H9 (cell line): ENCODE results near the gene CWC22. TPM values are rescaled to one million over a fixed set of nuclear protein-coding genes. Genes with fewer than 3 reads are reported as not detected.

Experiments
- DNase-seq: peaks from one replicate; pipeline ENCODE4 v3.0.0-alpha.2; 2017
- H2AFZ ChIP-seq: one replicate; pipeline ENCODE4 v1.6.1; 2013; ENCODE audit warnings: mild to moderate bottlenecking, low read length, control low read depth, moderate library complexity
- H2AK5ac ChIP-seq: 2 replicates; pipeline ENCODE4 v1.6.1; 2013; ENCODE audit warnings: low read length, control low read depth, mixed read lengths; ENCODE audit not compliant: insufficient read length
- H2BK120ac ChIP-seq: one replicate; pipeline ENCODE4 v1.6.1; 2013; ENCODE audit warnings: low read depth, mild to moderate bottlenecking, low read length, control low read depth, inconsistent platforms; ENCODE audit not compliant: poor library complexity, severe bottlenecking
- H2BK12ac ChIP-seq: 2 replicates; pipeline ENCODE4 v1.6.1; 2013; ENCODE audit warnings: low read length, control low read depth, mixed read lengths, low read depth; ENCODE audit not compliant: insufficient read length
- H2BK15ac ChIP-seq: 2 replicates; pipeline ENCODE4 v1.6.1; 2013; ENCODE audit warnings: low read depth, low read length, control low read depth
- H2BK20ac ChIP-seq: one replicate; pipeline ENCODE4 v1.6.1; 2013; ENCODE audit warnings: low read depth, mild to moderate bottlenecking, low read length, control low read depth, inconsistent platforms; ENCODE audit not compliant: poor library complexity, severe bottlenecking
- H2BK5ac ChIP-seq: 2 replicates; pipeline ENCODE4 v1.6.1; 2013; ENCODE audit warnings: low read length, control low read depth, mixed read lengths; ENCODE audit not compliant: insufficient read length
- H3K14ac ChIP-seq: 2 replicates; pipeline ENCODE4 v1.6.1; 2013; ENCODE audit warnings: low read length, control low read depth; ENCODE audit not compliant: insufficient read depth
- H3K18ac ChIP-seq: 2 replicates; pipeline ENCODE4 v1.6.1; 2013; ENCODE audit warnings: low read depth, mild to moderate bottlenecking, mixed read lengths, low read length, control low read depth; ENCODE audit not compliant: insufficient read length
- H3K23ac ChIP-seq: 2 replicates; pipeline ENCODE4 v1.6.1; 2013; ENCODE audit warnings: low read length, control low read depth, mixed read lengths, low read depth; ENCODE audit not compliant: insufficient read length
- H3K23me2 ChIP-seq: 2 replicates; pipeline ENCODE4 v1.6.1; 2013; ENCODE audit warnings: low read depth, mild to moderate bottlenecking, mixed read lengths, low read length, control low read depth; ENCODE audit not compliant: insufficient read length, poor library complexity, severe bottlenecking
- H3K27ac ChIP-seq: 2 replicates; pipeline ENCODE4 v1.5.1; 2013; ENCODE audit warnings: low read length, control low read depth, mixed read lengths, low read depth; ENCODE audit not compliant: insufficient read length
- H3K27me3 ChIP-seq: 2 replicates; pipeline ENCODE4 v1.6.1; 2013; ENCODE audit warnings: low read length, control low read depth, inconsistent platforms; ENCODE audit not compliant: insufficient read depth
- H3K4ac ChIP-seq: 2 replicates; pipeline ENCODE4 v1.6.1; 2013; ENCODE audit warnings: low read depth, mild to moderate bottlenecking, control low read depth, inconsistent platforms, low read length, moderate library complexity
- H3K4me1 ChIP-seq: 2 replicates; pipeline ENCODE4 v1.6.1; 2013; ENCODE audit warnings: low read length, control low read depth, inconsistent platforms; ENCODE audit not compliant: insufficient read depth
- H3K4me2 ChIP-seq: 2 replicates; pipeline ENCODE4 v1.6.1; 2013; ENCODE audit warnings: low read length, control low read depth, mixed read lengths; ENCODE audit not compliant: insufficient read length, insufficient read depth
- H3K56ac ChIP-seq: 2 replicates; pipeline ENCODE4 v1.6.1; 2013; ENCODE audit warnings: low read depth, mild to moderate bottlenecking, mixed read lengths, low read length, control low read depth; ENCODE audit not compliant: insufficient read length
- H3K79me1 ChIP-seq: 2 replicates; pipeline ENCODE4 v1.6.1; 2013; ENCODE audit warnings: low read depth, mild to moderate bottlenecking, moderate library complexity, low read length, control low read depth, inconsistent platforms; ENCODE audit not compliant: insufficient read depth, poor library complexity, severe bottlenecking
- H3K79me2 ChIP-seq: 2 replicates; pipeline ENCODE4 v1.6.1; 2013; ENCODE audit warnings: low read length, control low read depth, inconsistent platforms; ENCODE audit not compliant: insufficient read depth
- H3K9ac ChIP-seq: 2 replicates; pipeline ENCODE4 v1.6.1; 2013; ENCODE audit warnings: low read length, control low read depth, mixed read lengths; ENCODE audit not compliant: insufficient read length; ENCODE audit errors: extremely low read depth
- H3K9me3 ChIP-seq: one replicate; pipeline ENCODE4 v1.6.1; 2013; ENCODE audit warnings: low read depth, low read length, inconsistent platforms; ENCODE audit not compliant: control insufficient read depth
- H3T11ph ChIP-seq: one replicate; pipeline ENCODE4 v1.6.1; 2013; ENCODE audit warnings: mild to moderate bottlenecking, low read length, control low read depth, inconsistent platforms
- H4K20me1 ChIP-seq: one replicate; pipeline ENCODE4 v1.6.1; 2013; ENCODE audit not compliant: control insufficient read depth, insufficient read length, insufficient read depth
- H4K5ac ChIP-seq: 2 replicates; pipeline ENCODE4 v1.6.1; 2013; ENCODE audit warnings: low read depth, mild to moderate bottlenecking, mixed read lengths, low read length, control low read depth; ENCODE audit not compliant: insufficient read length
- H4K8ac ChIP-seq: replicated peaks from 2 replicates; pipeline ENCODE4 v1.6.1; 2013; ENCODE audit warnings: low read length, control low read depth, mixed read lengths, low read depth; ENCODE audit not compliant: insufficient read length
- H4K91ac ChIP-seq: 2 replicates; pipeline ENCODE4 v1.6.1; 2013; ENCODE audit warnings: low read depth, mild to moderate bottlenecking, moderate library complexity, mixed read lengths, low read length, control low read depth; ENCODE audit not compliant: insufficient read length
- H3K27ac Mint-ChIP-seq, 3 experiments: 2 replicates in 2 of 3; 3 replicates in 1 of 3; pipeline ENCODE4 v1.8.0; 2020 to 2021; ENCODE audit warnings: mixed read lengths in 3 of 3, mild to moderate bottlenecking in 1 of 3, moderate library complexity in 1 of 3
- H3K27me3 Mint-ChIP-seq: 2 replicates; pipeline ENCODE4 v1.8.0; 2021; ENCODE audit warnings: low read depth, mild to moderate bottlenecking, moderate library complexity, mixed read lengths
- H3K36me3 Mint-ChIP-seq, 3 experiments: 2 replicates in 2 of 3; 3 replicates in 1 of 3; pipeline ENCODE4 v1.8.0; 2020 to 2021; ENCODE audit warnings: low read depth in 3 of 3, mixed read lengths in 3 of 3; ENCODE audit not compliant: insufficient read depth in 1 of 3
- H3K4me1 Mint-ChIP-seq, 2 experiments: 2 replicates each; pipeline ENCODE4 v1.8.0; 2020; ENCODE audit warnings: mixed read lengths in 2 of 2
- H3K4me3 Mint-ChIP-seq, 2 experiments: 2 replicates in 1 of 2; 3 replicates in 1 of 2; pipeline ENCODE4 v1.8.0; 2020 to 2021; ENCODE audit warnings: mild to moderate bottlenecking in 2 of 2, mixed read lengths in 2 of 2, moderate library complexity in 1 of 2
- H3K9me3 Mint-ChIP-seq, 2 experiments: 2 replicates in 1 of 2; 3 replicates in 1 of 2; pipeline ENCODE4 v1.8.0; 2020; ENCODE audit warnings: mild to moderate bottlenecking in 2 of 2, mixed read lengths in 2 of 2, moderate library complexity in 1 of 2
- WGBS: extraction: QIAGEN DNeasy Blood & Tissue Kit; methylation state at CpG from one replicate; pipeline ENCODE4 v1.1.7; 2013; ENCODE audit warnings: missing lambda C conversion rate, low lambda C conversion rate, mixed read lengths; ENCODE audit not compliant: insufficient read length; ENCODE audit errors: extremely low coverage; 5-methylcytosine and 5-hydroxymethylcytosine counted together
- total RNA-seq: library from RNA; stranded (reverse); gene quantifications from 2 replicates; pipeline ENCODE4 v1.2.1, GENCODE V29; 2021
- TF ChIP-seq, protein P1 (sequence below): fragments of 200-600 bp; sonication (generic); conservative IDR thresholded peaks from 3 replicates; pipeline ENCODE4 v1.8.0; 2021; ENCODE audit warnings: antibody characterized with exemption, mild to moderate bottlenecking

The CWC22 gene
- total RNA-seq, 1 experiment from 2014 or later, result 43.4 TPM

DNA sequence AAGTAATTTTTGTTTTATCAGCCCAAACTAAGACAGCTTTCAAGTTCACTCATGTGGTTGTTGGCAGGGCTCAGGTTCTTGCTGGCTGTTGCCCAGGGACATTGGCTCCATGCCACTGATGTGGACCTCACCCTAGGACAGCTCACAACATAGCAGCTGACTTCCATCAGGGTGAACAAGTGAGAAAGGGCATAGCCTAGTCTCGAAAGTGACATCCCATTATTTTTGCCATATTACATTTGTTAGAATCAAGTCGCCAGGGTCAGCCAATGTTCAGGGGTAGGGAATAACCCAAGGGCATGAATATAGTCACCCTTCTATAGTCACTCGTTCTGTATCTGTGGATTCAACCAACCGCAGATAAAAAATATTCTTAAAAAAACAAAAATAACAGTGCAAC, 10.7 kb upstream of the CWC22 start:
- H3K9me3 ChIP-seq, result no peaks in the 10 kb centered on the region
- no peak overlapping the region for H2BK15ac ChIP-seq
- Mint-ChIP-seq H3K27me3 (no peaks in the 10 kb centered on the region), H3K27ac (no peak overlapping the region), H3K4me1 (peaks cover 4 to 9% of the 10 kb centered on the region in 2 experiments), H3K36me3 (peaks cover 0 to 4% (median 0%) of the 10 kb centered on the region in 3 experiments; a peak in 3 of 7 replicates), H3K4me3 (no peak overlapping the region), H3K9me3 (peaks cover 2 to 4% of the 10 kb centered on the region in 2 experiments; a peak in 2 of 5 replicates)
- H3K4ac ChIP-seq, result no peak overlapping the region
- H2BK120ac ChIP-seq, result no peak overlapping the region
- H3T11ph ChIP-seq, result no peak overlapping the region
- H4K20me1 ChIP-seq, result no peaks in the 10 kb centered on the region
- H3K23me2 ChIP-seq, result no peaks in the 10 kb centered on the region
- no peak overlapping the region for H2BK12ac ChIP-seq
- H3K79me1 ChIP-seq, result no peaks in the 10 kb centered on the region
- no peak overlapping the region for H2AFZ ChIP-seq
- H4K5ac ChIP-seq, result no peak overlapping the region
- DNase-seq, result no peak
- no peak overlapping the region for H3K18ac ChIP-seq
- no peaks in the 10 kb centered on the region for H3K4me1 ChIP-seq
- TF ChIP-seq, protein P1, sequence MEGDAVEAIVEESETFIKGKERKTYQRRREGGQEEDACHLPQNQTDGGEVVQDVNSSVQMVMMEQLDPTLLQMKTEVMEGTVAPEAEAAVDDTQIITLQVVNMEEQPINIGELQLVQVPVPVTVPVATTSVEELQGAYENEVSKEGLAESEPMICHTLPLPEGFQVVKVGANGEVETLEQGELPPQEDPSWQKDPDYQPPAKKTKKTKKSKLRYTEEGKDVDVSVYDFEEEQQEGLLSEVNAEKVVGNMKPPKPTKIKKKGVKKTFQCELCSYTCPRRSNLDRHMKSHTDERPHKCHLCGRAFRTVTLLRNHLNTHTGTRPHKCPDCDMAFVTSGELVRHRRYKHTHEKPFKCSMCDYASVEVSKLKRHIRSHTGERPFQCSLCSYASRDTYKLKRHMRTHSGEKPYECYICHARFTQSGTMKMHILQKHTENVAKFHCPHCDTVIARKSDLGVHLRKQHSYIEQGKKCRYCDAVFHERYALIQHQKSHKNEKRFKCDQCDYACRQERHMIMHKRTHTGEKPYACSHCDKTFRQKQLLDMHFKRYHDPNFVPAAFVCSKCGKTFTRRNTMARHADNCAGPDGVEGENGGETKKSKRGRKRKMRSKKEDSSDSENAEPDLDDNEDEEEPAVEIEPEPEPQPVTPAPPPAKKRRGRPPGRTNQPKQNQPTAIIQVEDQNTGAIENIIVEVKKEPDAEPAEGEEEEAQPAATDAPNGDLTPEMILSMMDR, result no peak
- H3K56ac ChIP-seq, result no peak overlapping the region
- H3K27me3 ChIP-seq, result no peaks in the 10 kb centered on the region
- no peak overlapping the region for H2BK20ac ChIP-seq
- H4K91ac ChIP-seq, result no peak overlapping the region
- no peak overlapping the region for H3K9ac ChIP-seq
- no peaks in the 10 kb centered on the region for H3K79me2 ChIP-seq
- no peak overlapping the region for H4K8ac ChIP-seq
- H3K4me2 ChIP-seq, result no peak overlapping the region
- no peak overlapping the region for H3K27ac ChIP-seq
- WGBS, result no CpG with 5 or more reads among the region's 4 CpGs
- H3K14ac ChIP-seq, result no peak overlapping the region
- H2BK5ac ChIP-seq, result no peak overlapping the region
- no peak overlapping the region for H3K23ac ChIP-seq
- no peak overlapping the region for H2AK5ac ChIP-seq
